GM21717 (cell line): ENCODE measurements around the gene TSC22D4.
"Not testable (repeated sequence)": the region's sequence is repeated elsewhere in the genome, so short reads cannot be mapped to it uniquely, and the experiment has no call there.

Experiments used
- ATAC-seq: cut with Tn5 transposase; IDR thresholded peaks from one replicate; pipeline ENCODE4 v1.9.1; 2021; ENCODE audit warnings: mild to moderate bottlenecking, moderate library complexity; ENCODE audit not compliant: unreplicated experiment

TSC22D4 gene

DNA sequence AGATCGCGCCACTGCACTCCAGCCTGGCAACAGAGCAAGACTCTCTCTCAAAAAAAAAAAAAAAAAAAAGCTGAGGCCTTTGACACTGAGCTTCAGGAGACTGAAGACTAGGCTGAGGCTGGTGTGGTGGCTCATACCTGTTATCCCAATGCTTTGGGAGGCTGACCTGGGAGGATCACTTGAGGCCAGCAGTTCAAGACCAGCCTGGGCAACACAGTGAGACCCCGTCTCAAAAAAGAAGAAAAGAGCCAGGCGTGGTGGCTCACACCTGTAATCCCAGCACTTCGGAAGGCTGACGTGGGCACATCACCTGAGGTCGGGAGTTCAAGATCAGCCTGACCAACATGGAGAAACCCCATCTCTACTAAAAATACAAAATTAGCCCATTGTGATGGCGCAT lies 31.7 kb downstream of the TSC22D4 start:
- ATAC-seq: not testable (repeated sequence)

DNA sequence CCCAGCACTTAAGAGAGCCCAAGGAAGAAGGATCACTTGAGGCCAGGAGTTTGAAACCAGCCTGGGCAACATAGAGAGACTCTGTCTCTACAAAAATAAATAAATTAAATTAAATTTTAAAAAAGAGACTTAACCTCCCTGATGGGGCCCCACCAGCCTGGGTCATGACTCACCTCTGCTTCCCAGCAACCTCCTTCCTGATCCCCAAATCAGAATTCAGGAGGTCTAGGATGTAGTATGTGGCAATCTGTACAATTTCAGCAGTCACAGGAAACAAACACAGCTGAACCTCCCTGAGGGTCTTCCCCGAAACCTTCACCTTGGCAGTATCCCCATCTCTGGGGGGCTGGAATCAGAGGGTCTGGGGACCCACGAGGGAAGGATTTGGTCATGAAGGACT lies 33.0 kb downstream of the TSC22D4 start:
- no peak for ATAC-seq

DNA sequence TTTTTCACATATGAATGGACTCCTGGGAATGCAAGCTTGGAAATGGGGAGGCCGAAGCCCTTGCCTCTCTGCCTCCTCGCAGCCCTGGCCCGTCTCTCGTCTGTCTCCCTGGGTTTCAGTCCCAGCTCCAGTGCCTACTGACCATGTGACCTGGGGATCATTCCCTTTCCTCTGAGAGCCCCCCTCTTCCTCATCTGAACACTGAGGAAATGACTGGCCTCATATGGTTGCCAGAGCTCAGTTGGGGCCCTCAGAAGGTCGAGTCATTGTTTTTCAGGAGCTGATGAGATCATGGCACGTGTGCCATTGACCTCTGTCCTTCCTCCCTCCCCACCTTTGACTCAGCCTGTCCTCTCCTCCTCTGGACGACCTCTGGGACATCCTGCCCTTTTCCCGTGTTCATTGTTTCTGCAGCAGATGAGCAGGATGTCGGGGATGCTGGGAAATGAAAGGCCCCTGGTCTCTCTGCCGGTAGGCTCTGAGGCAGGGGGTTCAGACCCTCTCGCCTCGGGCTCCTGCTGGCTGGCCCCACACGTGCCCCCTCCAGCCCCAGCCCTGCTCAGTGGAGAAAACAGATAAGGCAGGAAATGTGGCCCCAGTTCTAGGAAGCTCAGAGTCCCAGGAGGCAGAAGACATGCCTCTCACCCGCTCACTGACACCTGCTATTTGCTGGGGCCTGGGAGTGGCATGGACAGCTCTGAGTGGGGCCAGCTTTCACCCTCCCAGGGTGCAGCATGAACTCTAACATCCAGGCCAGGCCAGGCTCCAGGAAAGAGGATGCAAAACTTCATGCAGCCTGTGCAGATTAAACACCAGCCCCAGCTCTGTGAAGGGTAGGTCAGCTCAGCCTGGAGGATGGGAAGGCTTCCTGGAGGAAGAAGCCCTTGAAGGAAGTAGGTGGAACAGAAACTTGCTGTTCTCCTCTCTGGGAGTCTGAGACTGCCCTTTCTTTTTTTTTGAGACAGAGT lies 34.4 kb downstream of the TSC22D4 start:
- ATAC-seq: no peak

DNA sequence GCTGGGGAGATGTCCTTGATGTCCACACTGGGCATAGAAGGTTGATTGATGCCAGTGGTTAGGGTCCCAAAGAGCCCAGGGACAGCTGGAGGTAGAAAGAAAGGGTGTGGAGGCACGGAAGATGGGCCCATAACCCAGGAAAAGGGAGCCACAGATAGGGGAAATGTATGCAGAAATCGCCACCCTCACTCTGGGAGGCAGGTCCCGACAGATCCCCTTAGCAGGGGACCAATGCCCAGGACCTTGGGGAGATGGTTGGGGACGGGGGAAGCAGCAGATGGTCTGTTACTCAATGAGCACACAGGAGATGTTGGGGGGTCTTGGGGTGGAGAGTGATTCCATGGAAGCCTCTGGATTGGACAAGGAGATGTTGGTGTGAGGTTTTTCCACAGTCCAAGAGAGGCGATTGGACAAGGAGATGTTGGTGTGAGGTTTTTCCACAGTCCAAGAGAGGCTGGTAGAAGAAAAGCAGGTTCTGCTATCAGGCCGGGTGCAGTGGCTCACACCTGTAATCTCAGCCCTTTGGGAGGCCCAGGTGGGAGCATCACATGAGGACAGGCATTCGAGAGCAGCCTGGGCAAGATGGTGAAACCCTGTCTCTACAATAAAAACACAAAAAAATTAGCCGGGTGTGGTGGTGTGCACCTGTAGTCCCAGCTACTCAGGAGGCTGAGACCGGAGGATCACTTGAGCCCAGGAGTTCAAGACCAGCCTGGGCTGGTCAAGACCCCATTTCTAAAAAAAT lies 35.7 kb downstream of the TSC22D4 start:
- no peak for ATAC-seq

DNA sequence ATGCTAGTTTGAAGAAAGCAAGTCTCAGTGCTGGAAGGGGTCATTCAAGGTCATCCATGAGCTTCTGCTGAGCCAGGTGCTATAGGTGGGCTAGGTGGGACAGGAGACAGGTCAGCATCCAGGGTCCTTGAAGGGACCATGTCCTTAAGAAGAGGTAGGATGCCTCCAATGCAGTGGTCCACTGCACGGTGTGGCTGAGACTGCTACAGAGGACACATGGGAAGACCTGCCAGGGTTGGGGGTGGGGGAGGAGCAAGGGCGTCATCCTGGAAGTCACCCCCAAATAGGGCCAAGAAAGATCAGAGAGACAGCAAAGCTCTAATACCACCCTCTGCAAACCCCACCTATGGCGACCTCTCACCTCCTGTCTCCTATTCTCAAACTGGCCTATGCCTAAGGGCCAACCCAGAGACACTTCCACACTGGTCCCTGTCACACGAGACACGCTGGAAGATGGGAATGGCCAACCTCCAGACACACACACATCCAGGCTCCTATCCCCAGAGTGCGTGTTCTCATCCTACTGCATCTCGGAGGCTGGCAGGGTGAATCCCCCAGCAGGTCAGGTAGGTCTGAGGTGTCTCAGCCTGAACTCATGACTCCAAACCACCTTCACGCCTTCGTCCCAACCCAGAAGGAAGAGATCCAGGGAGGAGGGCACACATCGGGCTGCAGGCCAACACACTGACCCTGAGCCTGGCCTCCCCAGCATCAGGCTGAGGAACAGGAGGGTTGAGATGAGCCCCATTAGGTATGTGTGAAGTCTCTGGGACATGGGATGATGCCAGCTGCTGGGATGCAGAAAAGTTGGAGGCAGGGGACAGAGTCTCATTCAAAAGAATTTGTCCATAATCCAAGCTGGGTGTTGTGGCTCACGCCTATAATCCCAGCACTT lies 37.1 kb downstream of the TSC22D4 start:
- ATAC-seq: no peak

DNA sequence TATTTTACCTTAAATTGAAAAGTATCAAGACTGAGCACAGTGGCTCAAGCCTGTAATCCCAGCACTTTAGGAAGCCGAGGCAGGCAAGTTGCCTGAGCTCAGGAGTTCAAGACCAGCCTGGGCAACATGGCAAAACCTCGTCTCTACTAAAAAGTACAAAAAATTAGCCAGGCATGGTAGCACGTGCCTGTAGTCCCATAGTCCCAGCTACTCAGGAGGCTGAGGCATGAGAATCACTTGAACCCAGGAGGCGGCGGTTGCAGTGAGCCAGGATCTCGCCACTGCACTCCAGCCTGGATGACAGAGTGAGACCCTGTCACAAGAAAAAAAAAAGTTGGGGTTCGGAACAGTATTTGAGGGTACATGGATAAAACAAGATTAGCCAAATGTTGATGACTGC lies 39.8 kb downstream of the TSC22D4 start:
- ATAC-seq: not testable (repeated sequence)

DNA sequence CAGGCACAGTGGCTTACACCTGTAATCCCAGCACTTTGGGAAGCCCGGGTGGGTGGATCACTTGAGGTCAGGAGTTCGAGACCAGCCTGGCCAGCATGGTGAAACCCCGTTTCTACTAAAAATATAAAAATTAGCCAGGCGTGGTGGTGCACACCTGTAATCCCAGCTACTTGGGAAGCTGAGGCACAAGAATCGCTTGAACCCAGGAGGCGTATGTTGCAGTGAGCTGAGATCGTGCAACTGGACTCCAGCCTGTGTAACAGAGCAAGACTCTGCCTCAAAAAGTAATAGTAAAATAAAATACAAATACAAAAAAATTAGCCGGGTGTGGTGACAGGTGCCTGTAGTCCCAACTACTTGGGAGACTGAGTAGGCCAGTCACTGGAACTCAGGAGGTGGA lies 40.3 kb downstream of the TSC22D4 start:
- not testable (repeated sequence) for ATAC-seq

DNA sequence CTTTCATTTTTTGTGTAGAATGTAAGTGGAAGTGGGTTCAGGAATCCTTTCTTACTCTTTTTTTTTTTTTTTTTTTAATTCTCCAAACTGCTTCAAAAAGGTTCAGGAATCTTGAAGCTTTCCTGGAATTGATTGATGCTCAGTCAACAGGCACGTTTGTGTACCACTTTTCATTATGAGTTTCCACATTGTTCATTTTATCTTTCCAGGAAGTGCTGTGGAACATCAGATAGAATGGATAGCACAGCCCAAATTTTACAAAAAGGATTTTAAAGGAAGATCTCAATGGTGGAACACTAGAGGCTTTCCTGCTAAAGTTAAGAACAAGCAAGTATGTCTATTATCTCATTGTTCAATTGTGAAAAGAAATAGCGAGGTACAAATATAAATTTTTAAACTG lies 40.8 kb downstream of the TSC22D4 start:
- no peak for ATAC-seq

DNA sequence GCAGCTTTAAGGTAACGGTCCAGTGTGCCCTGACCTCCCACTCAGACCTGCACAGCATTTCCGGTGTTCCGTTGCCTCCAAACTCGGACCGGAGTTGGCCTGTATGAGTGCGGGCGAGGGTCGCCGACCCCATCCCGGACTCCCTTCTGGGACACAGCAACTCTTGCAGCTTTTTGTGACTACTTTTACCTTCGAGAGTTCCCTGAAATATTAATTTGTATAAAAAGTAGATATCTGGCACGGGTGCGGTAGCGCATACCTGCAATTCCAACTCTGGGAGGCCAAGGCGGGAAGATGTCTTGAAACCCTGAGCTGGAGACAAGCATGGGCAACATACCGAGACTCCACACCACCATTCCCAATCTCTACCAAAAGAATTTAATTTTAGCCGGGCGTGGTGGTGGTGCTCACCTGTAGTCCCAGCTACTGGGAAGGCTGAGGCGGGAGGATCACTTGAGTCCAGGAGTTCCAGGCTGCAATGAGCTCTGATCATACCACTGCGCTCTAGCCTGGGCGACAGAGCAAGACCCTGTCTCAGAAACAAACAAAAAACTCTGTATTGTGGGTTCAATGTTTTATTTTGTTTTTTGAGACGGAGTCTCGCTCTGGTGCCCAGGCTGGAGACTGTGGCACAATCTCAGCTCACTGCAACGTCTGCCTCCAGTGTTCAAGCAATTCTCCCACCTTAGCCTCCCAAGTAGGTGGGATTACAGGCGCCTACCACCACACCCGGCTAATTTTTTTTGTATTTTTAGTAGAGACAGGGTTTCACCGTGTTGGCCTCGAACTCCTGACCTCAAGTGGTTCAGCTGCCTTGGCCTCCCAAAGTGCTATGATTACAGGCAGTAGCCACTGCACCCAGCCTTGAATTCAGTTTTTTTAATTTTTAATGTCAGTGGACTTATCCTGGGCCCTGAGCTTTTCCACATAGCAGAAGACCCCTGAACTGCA lies 41.6 kb downstream of the TSC22D4 start:
- no peak for ATAC-seq

DNA sequence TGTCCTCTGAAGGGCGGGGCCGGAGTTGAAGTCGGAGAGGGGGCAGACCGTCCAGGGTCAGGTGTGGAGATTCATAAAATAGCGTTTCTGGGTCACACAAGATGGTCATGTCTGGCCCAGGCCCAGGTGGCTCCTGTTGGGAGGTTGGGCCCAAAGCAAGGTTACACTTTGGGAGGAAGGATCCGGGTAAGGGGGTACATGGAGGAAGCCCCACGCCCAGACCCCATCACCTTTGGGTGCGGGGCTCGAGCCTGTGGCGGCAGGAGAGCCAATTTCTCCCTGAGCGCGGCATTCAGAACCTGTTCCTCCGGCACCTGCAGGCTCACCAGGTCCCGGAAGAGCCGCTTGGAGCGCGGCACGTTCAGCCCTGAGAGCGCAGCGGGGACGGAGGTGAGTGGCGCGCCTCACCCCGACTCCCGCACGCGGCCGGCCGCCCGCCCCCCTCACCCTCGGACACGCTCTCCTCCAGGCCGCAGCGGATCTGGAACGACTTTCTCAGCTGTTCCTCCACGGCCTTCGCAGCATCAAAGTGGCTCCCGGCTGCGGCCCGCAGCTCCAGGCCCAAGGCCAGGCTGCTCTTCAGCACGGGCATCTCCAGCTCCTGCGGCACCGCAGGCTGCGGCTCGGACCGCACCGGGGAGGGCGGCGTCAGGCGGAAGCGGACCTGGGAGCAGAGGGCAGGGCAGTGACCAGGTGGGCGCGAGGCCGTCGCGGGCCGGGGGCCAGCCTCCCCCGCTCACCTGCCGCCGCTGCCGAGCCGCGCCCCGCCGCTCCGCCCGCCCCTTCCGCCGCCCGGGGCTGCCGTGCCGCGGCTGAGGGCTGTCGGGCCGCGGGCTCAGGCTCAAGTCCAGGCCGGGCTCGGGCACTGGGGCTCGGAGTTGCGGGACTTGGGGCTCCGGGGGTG lies 43.4 kb downstream of the TSC22D4 start:
- peak; percentile 18 for ATAC-seq

DNA sequence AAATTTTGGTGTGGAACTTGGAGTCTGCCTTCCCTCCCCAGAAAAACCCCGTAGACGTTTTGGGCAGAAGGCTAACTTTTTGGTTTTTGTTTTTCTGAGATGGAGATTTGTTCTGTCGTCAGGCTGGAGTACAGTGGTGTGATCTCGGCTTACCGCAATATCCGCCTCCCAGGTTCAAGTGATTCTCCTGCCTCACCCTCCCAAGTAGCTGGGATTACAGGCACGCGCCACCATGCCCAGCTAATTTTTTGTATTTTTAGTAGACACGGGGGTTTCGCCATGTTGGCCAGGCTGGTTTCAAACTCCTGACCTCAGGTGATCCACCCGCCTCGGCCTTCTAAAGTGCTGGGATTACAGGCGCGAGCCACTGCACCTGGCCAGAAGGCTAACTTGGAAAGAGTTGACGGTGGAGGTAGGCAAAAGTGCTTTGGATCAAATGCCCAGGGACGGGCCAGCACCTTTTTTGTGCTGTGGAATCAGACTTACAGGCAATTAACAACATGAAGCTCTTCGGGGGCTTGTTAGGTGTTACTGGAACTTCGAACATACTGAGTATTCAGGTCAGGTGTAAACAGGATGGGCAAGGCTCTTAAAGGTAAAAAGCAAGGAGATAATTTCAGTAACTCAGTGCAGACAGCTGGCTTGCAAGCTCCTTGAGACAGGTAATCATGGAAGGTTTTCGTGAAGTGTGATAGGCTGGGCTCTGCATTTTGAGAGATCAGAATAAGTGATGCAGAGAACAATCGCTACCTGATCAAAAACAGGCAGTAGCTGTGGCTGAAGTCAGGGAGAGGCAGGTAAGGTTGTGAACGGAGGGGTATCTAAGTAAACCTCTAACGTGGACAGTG lies 44.5 kb downstream of the TSC22D4 start:
- ATAC-seq: no peak

DNA sequence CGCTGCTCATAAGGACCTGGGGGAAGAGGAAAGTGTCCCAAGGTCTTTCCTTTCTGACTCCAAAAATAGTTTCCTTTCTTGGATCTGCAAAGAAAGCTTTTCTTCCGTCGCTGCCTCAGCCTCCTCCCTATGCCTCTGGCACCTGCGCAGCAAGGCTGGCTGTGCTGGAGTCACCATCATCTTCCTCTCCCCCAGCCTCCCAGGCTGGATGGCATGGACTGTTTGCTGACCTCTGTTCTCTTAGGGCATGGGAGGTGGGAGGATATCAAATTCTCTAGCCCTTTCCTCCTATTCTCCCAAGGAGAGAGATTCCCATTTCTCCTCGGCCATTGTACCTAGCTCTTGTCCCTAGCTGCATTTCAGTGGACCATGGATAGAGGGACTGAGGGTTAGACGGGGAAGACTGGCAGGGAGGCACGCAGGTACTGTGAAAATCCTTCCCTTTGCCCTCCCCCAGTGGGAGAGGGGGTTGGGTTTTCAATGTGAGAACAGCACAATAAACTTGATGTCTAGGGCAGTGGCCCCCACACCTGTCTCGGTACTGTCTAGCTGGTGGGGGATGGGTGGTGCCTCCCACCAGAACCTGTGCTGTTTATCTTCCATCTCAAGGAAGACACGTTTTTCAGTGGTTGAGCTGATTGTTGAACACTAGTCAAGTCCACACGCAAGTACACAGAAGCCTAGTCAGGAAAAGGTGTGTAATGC lies 45.3 kb downstream of the TSC22D4 start:
- no peak for ATAC-seq

DNA sequence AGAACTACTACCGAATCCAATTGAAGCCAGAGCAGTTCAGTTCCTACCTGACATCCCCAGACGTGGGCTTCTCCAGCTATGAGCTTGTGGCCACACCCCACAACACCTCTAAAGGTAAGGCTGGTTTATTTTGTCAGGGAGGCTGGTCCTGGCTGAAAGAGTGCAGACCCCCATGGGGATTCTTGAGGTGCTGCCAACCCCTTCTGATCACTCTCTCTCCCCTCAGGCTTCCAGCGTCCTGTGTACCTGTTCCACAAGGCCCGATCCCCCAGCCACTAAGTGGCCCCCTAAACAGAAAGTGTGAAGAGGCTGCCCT lies 45.8 kb downstream of the TSC22D4 start:
- ATAC-seq: no peak

DNA sequence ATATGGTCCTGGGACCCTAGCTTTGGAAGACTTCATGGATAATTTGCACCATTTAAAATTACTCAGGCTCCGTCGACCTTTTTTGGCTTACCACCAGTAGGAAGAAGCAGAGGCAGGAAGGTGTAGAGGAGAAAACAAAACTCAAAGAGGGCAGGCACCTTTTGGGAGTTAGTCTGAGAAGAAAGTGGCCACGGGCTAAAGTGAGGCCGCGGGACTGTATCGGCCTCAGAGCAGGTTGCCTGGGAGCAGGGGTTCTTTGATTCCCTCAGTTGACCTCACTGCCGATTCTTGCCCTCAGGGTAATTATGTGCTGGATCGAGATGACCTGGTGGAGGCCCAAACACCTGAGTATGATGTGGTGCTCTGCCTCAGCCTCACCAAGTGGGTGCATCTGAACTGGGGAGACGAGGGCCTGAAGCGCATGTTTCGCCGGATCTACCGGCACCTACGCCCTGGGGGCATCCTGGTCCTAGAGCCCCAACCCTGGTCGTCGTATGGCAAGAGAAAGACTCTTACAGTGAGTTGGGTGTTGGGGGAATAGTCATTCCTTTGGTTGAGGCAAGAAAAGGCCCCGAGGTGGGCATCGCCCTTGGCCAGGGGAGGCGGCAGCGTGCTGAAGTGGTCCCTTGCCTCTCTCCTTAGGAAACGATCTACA lies 46.3 kb downstream of the TSC22D4 start:
- ATAC-seq: no peak

DNA sequence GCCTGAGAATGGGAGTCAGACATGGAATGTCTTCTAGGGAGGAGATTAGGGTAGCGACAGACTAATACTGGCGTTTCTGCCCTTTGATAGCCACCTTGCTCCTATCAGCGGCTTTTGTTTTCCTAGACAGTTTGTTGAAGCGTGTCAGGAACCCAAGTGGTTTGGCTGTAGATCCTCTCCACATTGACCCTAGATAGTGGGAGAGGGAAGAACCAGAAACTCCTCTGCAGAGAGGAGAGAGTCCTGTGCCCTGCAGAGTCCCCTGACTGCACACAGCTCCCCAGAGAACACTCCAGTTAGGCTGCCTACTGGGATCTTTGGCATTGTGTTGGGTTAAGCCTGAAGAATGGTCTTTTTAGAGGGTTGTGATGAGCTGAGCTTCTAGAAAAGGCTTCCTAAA lies 47.0 kb downstream of the TSC22D4 start:
- ATAC-seq: no peak

DNA sequence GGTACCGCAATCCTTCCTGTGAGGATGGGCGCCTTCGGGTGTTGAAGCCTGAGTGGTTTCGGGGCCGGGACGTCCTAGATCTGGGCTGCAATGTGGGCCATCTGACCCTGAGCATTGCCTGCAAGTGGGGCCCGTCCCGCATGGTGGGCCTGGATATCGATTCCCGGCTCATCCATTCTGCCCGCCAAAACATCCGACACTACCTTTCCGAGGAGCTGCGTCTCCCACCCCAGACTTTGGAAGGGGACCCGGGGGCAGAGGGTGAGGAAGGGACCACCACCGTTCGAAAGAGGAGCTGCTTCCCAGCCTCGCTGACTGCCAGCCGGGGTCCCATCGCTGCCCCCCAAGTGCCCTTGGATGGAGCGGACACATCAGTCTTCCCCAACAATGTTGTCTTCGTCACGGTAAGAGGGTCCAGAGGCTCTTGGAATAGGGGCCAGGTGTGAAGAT lies 47.7 kb downstream of the TSC22D4 start:
- no peak for ATAC-seq
